IMR-90 (cell line): Measurements from ENCODE around the gene ERVFRD-1. TPM values are rescaled to one million over a fixed set of nuclear protein-coding genes. Genes with fewer than 3 reads are reported as not detected.

Source experiments
- ATAC-seq: fragments of 200-7000 bp; cut with Tn5 transposase; 2 replicates; pipeline ENCODE4 v1.9.1; 2020; ENCODE audit warnings: low read depth, mild to moderate bottlenecking, moderate library complexity
- BruUV-seq: library from RNA; stranded (reverse); fragments of 400-500 nt; replicated peaks from 2 replicates; lab custom pipeline; 2021; lab: Mats Ljungman, UMichigan
- CTCF ChIA-PET: fragments of 300-600 bp; formaldehyde crosslinking; extraction: SDS; loops from one replicate; lab custom pipeline; 2021; ENCODE audit warnings: antibody characterized with exemption; lab: Yijun Ruan, JAX
- POLR2A ChIA-PET: fragments of 300-600 bp; sonication (Branson Sonifier 250); formaldehyde crosslinking; loops from one replicate; lab custom pipeline; 2022; ENCODE audit warnings: antibody characterized with exemption; ENCODE audit not compliant: unreplicated experiment; lab: Charles Lee
- DNase-seq: peaks from one replicate; pipeline ENCODE4 v3.0.0; 2013
- H2AFZ ChIP-seq: replicated peaks from 2 replicates; pipeline ENCODE3; 2013; ENCODE audit warnings: low read length, mild to moderate bottlenecking; ENCODE audit not compliant: poor library complexity
- H2AK5ac ChIP-seq: 2 replicates; pipeline ENCODE4 v1.6.1; 2013; ENCODE audit warnings: low read depth, low read length, inconsistent platforms
- H2AK9ac ChIP-seq: replicated peaks from 2 replicates; pipeline ENCODE3; 2013; ENCODE audit warnings: mild to moderate bottlenecking, low read depth, low read length, moderate library complexity; ENCODE audit not compliant: poor library complexity
- H2BK120ac ChIP-seq: 2 replicates; pipeline ENCODE4 v1.6.1; 2013; ENCODE audit warnings: low read depth, low read length, inconsistent platforms
- H2BK15ac ChIP-seq: 3 replicates; pipeline ENCODE4 v1.6.1; 2013; ENCODE audit warnings: low read depth, low read length, inconsistent platforms
- H2BK20ac ChIP-seq: 2 replicates; pipeline ENCODE4 v1.6.1; 2013; ENCODE audit warnings: low read depth, mild to moderate bottlenecking, inconsistent platforms, low read length, moderate library complexity
- H2BK5ac ChIP-seq: 2 replicates; pipeline ENCODE4 v1.6.1; 2013; ENCODE audit warnings: mild to moderate bottlenecking, low read depth, low read length, inconsistent platforms; ENCODE audit not compliant: poor library complexity, severe bottlenecking
- H3K14ac ChIP-seq: replicated peaks from 2 replicates; pipeline ENCODE4 v1.6.1; 2013; ENCODE audit warnings: low read depth, low read length, inconsistent platforms
- H3K18ac ChIP-seq: 2 replicates; pipeline ENCODE4 v1.6.1; 2013; ENCODE audit warnings: low read depth, low read length, control low read depth
- H3K23ac ChIP-seq: 2 replicates; pipeline ENCODE4 v1.6.1; 2013; ENCODE audit warnings: low read depth, low read length, inconsistent platforms
- H3K27ac ChIP-seq: 2 replicates; pipeline ENCODE4 v1.5.1; 2013; ENCODE audit warnings: mild to moderate bottlenecking, control low read depth, low read length; ENCODE audit not compliant: insufficient read depth
- H3K27me3 ChIP-seq: 2 replicates; pipeline ENCODE4 v1.6.1; 2013; ENCODE audit warnings: low read length; ENCODE audit not compliant: control insufficient read depth, insufficient read depth
- H3K36me3 ChIP-seq: 2 replicates; pipeline ENCODE4 v1.6.1; 2013; ENCODE audit warnings: low read length, mixed read lengths; ENCODE audit not compliant: control insufficient read depth, insufficient read depth
- H3K4ac ChIP-seq: 2 replicates; pipeline ENCODE4 v1.6.1; 2013; ENCODE audit warnings: low read depth, low read length, inconsistent platforms
- H3K4me1 ChIP-seq: 2 replicates; pipeline ENCODE4 v1.6.1; 2013; ENCODE audit warnings: low read length, mixed read lengths; ENCODE audit not compliant: control insufficient read depth, insufficient read depth
- H3K4me2 ChIP-seq: 2 replicates; pipeline ENCODE4 v1.6.1; 2013; ENCODE audit warnings: low read depth, mild to moderate bottlenecking, control low read depth, low read length, moderate library complexity
- H3K4me3 ChIP-seq: 2 replicates; pipeline ENCODE4 v1.5.1; 2013; ENCODE audit warnings: low read depth, mild to moderate bottlenecking, control low read depth, low read length, moderate library complexity; ENCODE audit not compliant: insufficient read depth
- H3K56ac ChIP-seq: 2 replicates; pipeline ENCODE4 v1.6.1; 2013; ENCODE audit warnings: low read length, inconsistent platforms; ENCODE audit not compliant: insufficient read depth; ENCODE audit errors: extremely low read depth
- H3K79me1 ChIP-seq, 2 experiments: 2 replicates each; pipeline ENCODE4 v1.6.1; 2013; ENCODE audit warnings: low read length in 2 of 2, inconsistent platforms in 1 of 2, low read depth in 1 of 2
- H3K9ac ChIP-seq: 2 replicates; pipeline ENCODE4 v1.6.1; 2013; ENCODE audit warnings: low read depth, low read length, control low read depth
- H3K9me1 ChIP-seq: 2 replicates; pipeline ENCODE4 v1.6.1; 2013; ENCODE audit warnings: low read length, inconsistent platforms; ENCODE audit not compliant: insufficient read depth
- H3K9me3 ChIP-seq: 2 replicates; pipeline ENCODE4 v1.6.1; 2013; ENCODE audit warnings: low read length; ENCODE audit not compliant: control insufficient read depth, insufficient read depth
- H4K20me1 ChIP-seq: 2 replicates; pipeline ENCODE4 v1.6.1; 2013; ENCODE audit warnings: low read length, inconsistent platforms; ENCODE audit not compliant: insufficient read depth
- H4K5ac ChIP-seq: 2 replicates; pipeline ENCODE4 v1.6.1; 2013; ENCODE audit warnings: mild to moderate bottlenecking, low read depth, low read length, control low read depth
- H4K8ac ChIP-seq, 2 experiments: 2 replicates each; pipeline ENCODE4 v1.6.1; 2013; ENCODE audit warnings: low read depth in 2 of 2, low read length in 2 of 2, control low read depth in 1 of 2, inconsistent platforms in 1 of 2
- H4K91ac ChIP-seq: 2 replicates; pipeline ENCODE4 v1.6.1; 2013; ENCODE audit warnings: low read depth, low read length, inconsistent platforms; ENCODE audit not compliant: insufficient read depth
- BHLHE40 ChIP-seq: fragments of 150-350 bp; IDR thresholded peaks from 2 replicates; pipeline ENCODE4 v1.6.1; 2016; ENCODE audit warnings: mild to moderate bottlenecking, low read depth, low read length
- CEBPB ChIP-seq: IDR thresholded peaks from 2 replicates; pipeline ENCODE4 v1.6.1; 2012; ENCODE audit warnings: low read depth, low read length, improper control_type of control experiment
- CHD1 ChIP-seq: IDR thresholded peaks from 2 replicates; pipeline ENCODE4 v1.6.1; 2012; ENCODE audit warnings: low read depth, low read length, improper control_type of control experiment
- CTCF ChIP-seq: conservative IDR thresholded peaks from 2 replicates; pipeline ENCODE4 v1.5.1; 2012; ENCODE audit warnings: mild to moderate bottlenecking, low read depth, low read length, improper control_type of control experiment
- ELK1 ChIP-seq: fragments of 150-350 bp; IDR thresholded peaks from 2 replicates; pipeline ENCODE4 v1.6.1; 2016; ENCODE audit warnings: low read depth, mild to moderate bottlenecking, low read length, moderate library complexity, borderline replicate concordance
- FOS ChIP-seq: fragments of 150-350 bp; IDR thresholded peaks from 2 replicates; pipeline ENCODE4 v1.6.1; 2016; ENCODE audit warnings: low read depth, low read length
- MAFK ChIP-seq: IDR thresholded peaks from 2 replicates; pipeline ENCODE4 v1.6.1; 2012; ENCODE audit warnings: low read depth, low read length, improper control_type of control experiment
- MAZ ChIP-seq: IDR thresholded peaks from 2 replicates; pipeline ENCODE4 v1.6.1; 2012; ENCODE audit warnings: low read depth, mild to moderate bottlenecking, low read length, improper control_type of control experiment, moderate library complexity, borderline replicate concordance
- MXI1 ChIP-seq: IDR thresholded peaks from 2 replicates; pipeline ENCODE4 v1.6.1; 2012; ENCODE audit warnings: low read depth, mild to moderate bottlenecking, low read length, moderate library complexity, borderline replicate concordance
- NFE2L2 ChIP-seq: fragments of 150-350 bp; IDR thresholded peaks from 2 replicates; pipeline ENCODE4 v1.6.1; 2016; ENCODE audit warnings: low read depth, mild to moderate bottlenecking, low read length
- POLR2A ChIP-seq: IDR thresholded peaks from 2 replicates; pipeline ENCODE4 v1.6.1; 2012; ENCODE audit warnings: mild to moderate bottlenecking, low read depth, low read length
- RAD21 ChIP-seq: IDR thresholded peaks from 2 replicates; pipeline ENCODE4 v1.6.1; 2012; ENCODE audit warnings: low read length, improper control_type of control experiment
- RCOR1 ChIP-seq: IDR thresholded peaks from 2 replicates; pipeline ENCODE4 v1.6.1; 2012; ENCODE audit warnings: mild to moderate bottlenecking, low read length, improper control_type of control experiment; ENCODE audit not compliant: insufficient replicate concordance
- RFX5 ChIP-seq: IDR thresholded peaks from 2 replicates; pipeline ENCODE4 v1.8.0; 2012; ENCODE audit warnings: low read depth, mild to moderate bottlenecking, low read length, moderate library complexity
- SMC3 ChIP-seq: fragments of 150-350 bp; IDR thresholded peaks from 2 replicates; pipeline ENCODE4 v1.6.1; 2016; ENCODE audit warnings: low read depth, mild to moderate bottlenecking, antibody characterized with exemption, low read length, moderate library complexity
- USF2 ChIP-seq: fragments of 150-350 bp; IDR thresholded peaks from 2 replicates; pipeline ENCODE4 v1.6.1; 2017; ENCODE audit warnings: mild to moderate bottlenecking, antibody characterized with exemption, low read length, low read depth
- WGBS, 2 experiments: methylation state at CpG; one replicate each; pipeline versions ENCODE4 v1.1.5 to v1.1.7; 2013; ENCODE audit warnings: missing lambda C conversion rate in 2 of 2; ENCODE audit not compliant: insufficient read length in 1 of 2; ENCODE audit errors: extremely low coverage in 2 of 2; 5-methylcytosine and 5-hydroxymethylcytosine counted together
- dilution Hi-C: fragments of 300-500 bp; cut with HindIII; formaldehyde crosslinking; loops from one replicate; pipeline ENCODE4 v1.14.3; 2018; ENCODE audit warnings: low sequenced_read_pairs; ENCODE audit not compliant: unreplicated experiment
- in situ Hi-C: fragments of 300-500 bp; cut with MboI; formaldehyde crosslinking; loops from 3 replicates; pipeline ENCODE4 v1.14.3; 2019; ENCODE audit warnings: low sequenced_read_pairs, inconsistent platforms, mixed read lengths
- intact Hi-C: fragments of 100-400 bp; cut with micrococcal nuclease; formaldehyde crosslinking; loops from 2 replicates; pipeline ENCODE4 v1.10.0; 2022
- polyA plus RNA-seq, 3 experiments: library from polyadenylated mRNA; depleted of rRNA; stranded (reverse); fragments of >200 nt; gene quantifications; 2 replicates each; pipeline ENCODE4 v1.2.3, GENCODE V29; 2012; ENCODE audit warnings: low replicate concordance in 1 of 3
- total RNA-seq: library from RNA; depleted of rRNA; stranded (reverse); fragments of >200 nt; gene quantifications from 2 replicates; pipeline ENCODE4 v1.2.3, GENCODE V29; 2012

Gene ERVFRD-1
- total and polyA plus RNA-seq, 2 of the 4 experiments (the other 2 are of a cell fraction): not detected

GRCh38 chr6:11062083-11062482, 49.4 kb downstream of the ERVFRD-1 start:
- H2BK120ac ChIP-seq: no peak overlapping the region
- TF ChIP-seq RFX5 (no peak), USF2 (no peak), SMC3 (no peak), NFE2L2 (no peak), POLR2A (no peak), RAD21 (no peak), RCOR1 (no peak), MAFK (no peak), CEBPB (no peak), MAZ (no peak), ELK1 (no peak), BHLHE40 (no peak), MXI1 (no peak), CHD1 (no peak), CTCF (no peak), FOS (no peak)
- H3K27me3 ChIP-seq: peaks cover 5% of the 10 kb centered on the region
- dilution Hi-C loops: no loop called here
- no peaks in the 10 kb centered on the region for H3K4me1 ChIP-seq
- no peak overlapping the region for H2AFZ ChIP-seq
- no peak overlapping the region for H3K14ac ChIP-seq
- no TSS peak for BruUV-seq
- H2BK15ac ChIP-seq: no peak overlapping the region
- no peak for DNase-seq
- H3K79me1 ChIP-seq: no peaks in the 10 kb centered on the region
- no peak overlapping the region for H4K8ac ChIP-seq
- intact Hi-C loops: no loop called here
- H3K9me1 ChIP-seq: no peaks in the 10 kb centered on the region
- H3K56ac ChIP-seq: no peak overlapping the region
- in situ Hi-C loops: loop anchor here (25.0 kb wide), 1 partner anchor 575 kb away; no protein-coding TSS in a partner anchor
- H2BK20ac ChIP-seq: no peak overlapping the region
- ChIA-PET CTCF (interaction anchor here (0.7 to 1.9 kb wide), 3 partner anchors 58 to 153 kb away, joined by 3 to 5 read pairs (median 4); no protein-coding TSS in a partner anchor), POLR2A (no interaction called here)
- H3K36me3 ChIP-seq: no peaks in the 10 kb centered on the region
- H3K27ac ChIP-seq: no peak overlapping the region
- no peak overlapping the region for H2BK5ac ChIP-seq
- H4K91ac ChIP-seq: no peak overlapping the region
- H3K9me3 ChIP-seq: 0 out of 2 replicates have a peak, but pooled peaks cover 3% of the 10 kb centered on the region
- no peak overlapping the region for H4K5ac ChIP-seq
- no peak overlapping the region for H2AK9ac ChIP-seq
- ATAC-seq: no peak
- no peak overlapping the region for H3K23ac ChIP-seq
- H4K20me1 ChIP-seq: no peaks in the 10 kb centered on the region
- no peak overlapping the region for H3K9ac ChIP-seq
- H2AK5ac ChIP-seq: no peak overlapping the region
- no peak overlapping the region for H3K4me3 ChIP-seq
- no peak overlapping the region for H3K18ac ChIP-seq
- H3K4me2 ChIP-seq: no peak overlapping the region
- WGBS, 2 experiments: no CpG with 5 or more reads among the region's 4 CpGs
- no peak overlapping the region for H3K4ac ChIP-seq
